HEK293T (cell line): Measurements from ENCODE around the gene FLVCR1.

Experiments used
- CTCF ChIA-PET: fragments of 350-600 bp; formaldehyde crosslinking; extraction: SDS; loops from one replicate; lab custom pipeline; 2021; ENCODE audit warnings: antibody characterized with exemption, inconsistent platforms; lab: Yijun Ruan, JAX
- POLR2A ChIA-PET: fragments of 350-600 bp; formaldehyde crosslinking; extraction: SDS; loops from one replicate; lab custom pipeline; 2020; ENCODE audit warnings: antibody characterized with exemption, inconsistent platforms; lab: Yijun Ruan, JAX
- DNase-seq: peaks from one replicate; pipeline ENCODE4 v3.0.0; 2012; ENCODE audit warnings: mixed read lengths; ENCODE audit errors: extremely low spot score
- ARNT ChIP-seq: fragments of 450-650 bp; IDR thresholded peaks from 2 replicates; pipeline ENCODE4 v1.6.1; 2017; ENCODE audit warnings: mild to moderate bottlenecking
- BHLHE40 ChIP-seq: fragments of 450-650 bp; IDR thresholded peaks from 2 replicates; pipeline ENCODE4 v1.6.1; 2016; ENCODE audit warnings: mild to moderate bottlenecking, moderate library complexity, borderline replicate concordance
- CTBP1 ChIP-seq: fragments of 450-650 bp; IDR thresholded peaks from 2 replicates; pipeline ENCODE4 v1.6.1; 2016; ENCODE audit warnings: borderline replicate concordance
- ELF4 ChIP-seq: fragments of 450-650 bp; IDR thresholded peaks from 2 replicates; pipeline ENCODE4 v1.6.1; 2017; ENCODE audit warnings: antibody characterized with exemption
- FOXA1 ChIP-seq: fragments of 450-650 bp; IDR thresholded peaks from 2 replicates; pipeline ENCODE4 v1.6.1; 2016; ENCODE audit warnings: mild to moderate bottlenecking
- FOXK2 ChIP-seq: fragments of 450-650 bp; IDR thresholded peaks from 2 replicates; pipeline ENCODE4 v1.6.1; 2016; ENCODE audit warnings: mild to moderate bottlenecking
- FOXM1 ChIP-seq: fragments of 450-650 bp; IDR thresholded peaks from 2 replicates; pipeline ENCODE4 v1.6.1; 2017; ENCODE audit warnings: mild to moderate bottlenecking, borderline replicate concordance
- HDGF ChIP-seq: fragments of 450-650 bp; IDR thresholded peaks from 2 replicates; pipeline ENCODE4 v1.6.1; 2017; ENCODE audit warnings: antibody characterized with exemption, borderline replicate concordance
- L3MBTL2 ChIP-seq: fragments of 450-650 bp; conservative IDR thresholded peaks from 2 replicates; pipeline ENCODE4 v1.6.1; 2016; ENCODE audit warnings: mild to moderate bottlenecking
- LEF1 ChIP-seq: fragments of 450-650 bp; IDR thresholded peaks from 2 replicates; pipeline ENCODE4 v1.6.1; 2017; ENCODE audit warnings: mild to moderate bottlenecking, borderline replicate concordance
- NFRKB ChIP-seq: fragments of 450-650 bp; IDR thresholded peaks from 2 replicates; pipeline ENCODE4 v1.6.1; 2016; ENCODE audit warnings: mild to moderate bottlenecking, moderate library complexity
- SP1 ChIP-seq: fragments of 450-650 bp; IDR thresholded peaks from 2 replicates; pipeline ENCODE4 v1.6.1; 2017
- SUZ12 ChIP-seq: fragments of 450-650 bp; IDR thresholded peaks from 2 replicates; pipeline ENCODE4 v1.6.1; 2016; ENCODE audit warnings: mild to moderate bottlenecking
- TARDBP ChIP-seq: fragments of 450-650 bp; IDR thresholded peaks from 2 replicates; pipeline ENCODE4 v1.6.1; 2016
- ZNF384 ChIP-seq: fragments of 450-650 bp; IDR thresholded peaks from 2 replicates; pipeline ENCODE4 v1.6.1; 2016
- TF ChIP-seq, protein P1 (sequence below): fragments of 450-650 bp; IDR thresholded peaks from 2 replicates; pipeline ENCODE4 v1.6.1; 2016

The FLVCR1 gene

DNA sequence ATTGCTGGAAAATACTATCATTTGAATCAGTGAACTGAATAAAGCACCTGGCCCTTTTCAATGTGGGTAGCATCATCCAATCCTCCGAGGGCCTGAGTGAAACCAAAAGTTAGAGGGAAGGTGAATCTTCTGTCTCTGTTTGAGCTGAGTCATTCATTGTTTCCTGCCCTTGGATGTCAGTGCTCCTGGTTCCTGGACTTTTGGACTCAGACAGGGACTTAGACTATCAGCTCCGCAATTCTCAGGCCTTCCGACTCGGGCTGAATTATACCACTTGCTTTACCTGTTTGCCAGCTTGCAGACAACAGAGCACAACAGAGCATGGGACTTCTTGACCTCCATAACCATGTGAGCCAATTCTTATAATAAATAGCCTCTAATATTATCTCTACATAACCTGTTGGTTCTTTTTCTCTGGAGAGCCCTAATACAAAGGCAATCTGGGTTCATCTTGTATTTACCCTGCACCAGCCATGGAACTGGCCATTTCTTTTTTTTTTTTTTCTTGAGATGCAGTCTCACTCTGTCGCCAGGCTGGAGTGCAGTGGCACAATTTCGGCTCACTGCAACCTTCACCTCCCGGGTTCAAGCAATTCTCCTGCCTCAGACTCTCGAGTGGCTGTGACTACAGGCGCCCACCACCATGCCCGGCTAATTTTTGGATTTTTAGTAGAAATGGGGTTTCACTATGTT lies 73.1 kb downstream of the FLVCR1 start:
- DNase-seq: no peak
- no peak for TF ChIP-seq SP1
- no peak for TF ChIP-seq HDGF
- TF ChIP-seq ARNT: no peak
- TF ChIP-seq ZNF384: no peak
- TF ChIP-seq L3MBTL2: no peak
- no peak for TF ChIP-seq NFRKB
- TF ChIP-seq TARDBP: no peak
- no peak for TF ChIP-seq LEF1
- no peak for TF ChIP-seq CTBP1
- TF ChIP-seq FOXA1: no peak
- TF ChIP-seq FOXM1: no peak
- TF ChIP-seq FOXK2: no peak
- TF ChIP-seq SUZ12: no peak
- TF ChIP-seq, protein P1, sequence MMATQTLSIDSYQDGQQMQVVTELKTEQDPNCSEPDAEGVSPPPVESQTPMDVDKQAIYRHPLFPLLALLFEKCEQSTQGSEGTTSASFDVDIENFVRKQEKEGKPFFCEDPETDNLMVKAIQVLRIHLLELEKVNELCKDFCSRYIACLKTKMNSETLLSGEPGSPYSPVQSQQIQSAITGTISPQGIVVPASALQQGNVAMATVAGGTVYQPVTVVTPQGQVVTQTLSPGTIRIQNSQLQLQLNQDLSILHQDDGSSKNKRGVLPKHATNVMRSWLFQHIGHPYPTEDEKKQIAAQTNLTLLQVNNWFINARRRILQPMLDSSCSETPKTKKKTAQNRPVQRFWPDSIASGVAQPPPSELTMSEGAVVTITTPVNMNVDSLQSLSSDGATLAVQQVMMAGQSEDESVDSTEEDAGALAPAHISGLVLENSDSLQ: no peak
- no peak for TF ChIP-seq BHLHE40
- TF ChIP-seq ELF4: no peak
- CTCF ChIA-PET: no interaction called here
- POLR2A ChIA-PET: no interaction called here

DNA sequence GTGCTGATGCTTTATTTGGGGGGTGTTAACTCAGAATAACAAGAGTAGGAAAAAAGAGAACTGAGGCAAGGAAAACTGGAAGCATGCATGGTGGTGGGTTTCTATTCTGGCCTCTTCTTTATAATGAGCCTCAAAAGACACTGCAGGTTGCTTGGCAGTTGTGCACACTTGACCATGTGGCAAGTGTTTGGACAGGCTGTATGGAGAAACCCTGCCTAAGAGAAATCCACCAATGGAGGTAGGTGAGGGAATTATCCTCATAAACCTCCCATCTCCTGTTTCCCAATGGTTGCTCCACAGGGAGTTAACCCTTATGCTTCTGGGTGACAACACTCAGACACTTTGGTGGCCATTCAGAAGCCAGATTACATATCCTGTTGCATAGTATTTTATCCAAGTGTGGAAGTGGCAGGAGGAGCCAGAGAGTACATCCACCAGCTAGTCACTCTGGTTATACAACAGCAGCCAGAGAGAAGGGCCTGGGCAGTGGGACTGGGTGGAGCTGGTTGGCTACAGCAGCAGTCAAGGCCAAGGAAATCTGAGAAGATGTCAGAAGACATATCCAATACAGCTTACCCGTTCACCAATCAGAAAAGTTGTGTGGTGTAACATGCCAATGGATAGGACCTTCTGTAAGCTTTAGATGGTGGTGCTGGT lies 75.9 kb downstream of the FLVCR1 start:
- DNase-seq: no peak
- POLR2A ChIA-PET: no interaction called here
- TF ChIP-seq FOXK2: no peak
- TF ChIP-seq FOXM1: no peak
- no peak for TF ChIP-seq TARDBP
- no peak for TF ChIP-seq BHLHE40
- TF ChIP-seq, protein P1: no peak
- TF ChIP-seq SP1: no peak
- TF ChIP-seq ZNF384: no peak
- TF ChIP-seq LEF1: no peak
- TF ChIP-seq FOXA1: no peak
- TF ChIP-seq SUZ12: no peak
- TF ChIP-seq NFRKB: no peak
- TF ChIP-seq HDGF: no peak
- TF ChIP-seq L3MBTL2: no peak
- TF ChIP-seq ARNT: no peak
- no peak for TF ChIP-seq ELF4
- TF ChIP-seq CTBP1: no peak
- CTCF ChIA-PET: no interaction called here

DNA sequence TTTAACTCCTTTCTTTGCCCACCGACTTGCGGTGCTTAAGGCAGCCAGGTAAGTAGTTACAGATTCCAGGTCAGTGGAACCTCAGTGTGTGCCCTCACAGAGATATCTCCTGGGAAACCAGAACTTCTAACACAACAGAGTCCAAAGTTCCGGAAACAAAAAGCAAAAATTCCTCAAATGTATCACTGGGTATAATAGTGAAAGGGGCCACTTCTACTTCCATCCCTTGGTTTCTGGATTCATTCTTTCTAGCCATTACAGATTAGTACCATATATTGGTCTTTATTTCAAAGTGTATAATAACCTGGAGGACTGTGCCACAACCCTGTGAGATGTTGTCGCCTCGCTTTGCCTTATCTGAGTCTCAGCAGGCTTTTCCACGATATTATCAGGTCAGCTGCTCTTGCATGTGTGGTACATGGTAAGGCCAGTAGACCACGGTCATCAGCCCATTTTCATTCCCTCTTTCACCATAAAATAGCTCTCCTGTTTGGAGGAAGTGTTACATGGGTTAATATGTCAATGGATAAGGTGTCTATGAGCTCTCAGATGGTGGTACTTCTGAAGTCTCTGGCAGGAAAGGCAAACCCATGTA lies 77.4 kb downstream of the FLVCR1 start:
- DNase-seq: no peak
- ChIA-PET CTCF (no interaction called here), POLR2A (no interaction called here)

DNA sequence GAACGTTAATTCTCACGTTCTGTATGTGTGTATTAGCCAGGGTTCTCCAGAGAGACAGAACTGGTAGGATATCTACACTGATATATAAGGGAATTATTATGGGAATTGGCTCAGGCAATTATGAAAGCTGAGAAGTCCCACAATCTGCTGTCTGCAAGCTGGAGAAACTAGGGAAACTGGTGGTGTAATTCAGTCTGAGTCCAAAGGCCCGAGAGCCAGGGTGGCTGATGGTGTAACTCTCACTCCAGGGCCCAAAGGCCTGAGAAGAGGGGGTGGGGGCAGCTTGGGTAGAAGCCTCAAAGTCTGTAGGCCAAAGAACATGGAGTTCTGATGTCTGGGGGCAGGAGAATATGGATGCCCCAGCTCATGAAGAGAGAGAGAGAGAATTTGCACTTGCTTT lies 79.0 kb downstream of the FLVCR1 start:
- no peak for TF ChIP-seq NFRKB
- TF ChIP-seq ARNT: no peak
- TF ChIP-seq LEF1: no peak
- DNase-seq: no peak
- CTCF ChIA-PET: no interaction called here
- POLR2A ChIA-PET: no interaction called here

More for the DNA sequence above, 77.4 kb downstream of the FLVCR1 start:
- TF ChIP-seq FOXM1 (no peak), ZNF384 (no peak)

DNA sequence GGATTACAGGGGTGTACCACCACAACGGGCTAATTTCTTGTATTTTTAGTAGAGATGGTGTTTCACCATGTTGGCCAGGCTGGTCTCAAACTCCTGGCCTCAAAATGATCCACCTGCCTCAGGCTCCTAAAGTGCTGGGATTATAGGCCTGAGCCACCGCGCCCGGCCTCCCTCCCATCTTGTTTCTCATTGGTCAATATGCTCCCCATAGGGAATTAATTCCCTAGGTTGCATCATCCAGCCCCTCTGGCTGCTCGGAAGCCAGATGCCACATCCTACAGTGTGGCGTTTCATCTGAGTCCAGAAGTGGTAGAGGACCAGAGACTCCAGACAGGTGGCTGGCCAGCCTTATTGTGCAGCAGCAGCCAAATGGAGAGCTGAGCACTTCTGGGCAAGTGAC lies 80.8 kb downstream of the FLVCR1 start:
- CTCF ChIA-PET: no interaction called here
- POLR2A ChIA-PET: no interaction called here
- TF ChIP-seq LEF1 (no peak), ARNT (no peak), HDGF (no peak), BHLHE40 (no peak), FOXA1 (no peak), L3MBTL2 (no peak), FOXK2 (no peak), CTBP1 (no peak), FOXM1 (no peak), ZNF384 (no peak), SP1 (no peak)
- TF ChIP-seq, protein P1: no peak
- no peak for DNase-seq

DNA sequence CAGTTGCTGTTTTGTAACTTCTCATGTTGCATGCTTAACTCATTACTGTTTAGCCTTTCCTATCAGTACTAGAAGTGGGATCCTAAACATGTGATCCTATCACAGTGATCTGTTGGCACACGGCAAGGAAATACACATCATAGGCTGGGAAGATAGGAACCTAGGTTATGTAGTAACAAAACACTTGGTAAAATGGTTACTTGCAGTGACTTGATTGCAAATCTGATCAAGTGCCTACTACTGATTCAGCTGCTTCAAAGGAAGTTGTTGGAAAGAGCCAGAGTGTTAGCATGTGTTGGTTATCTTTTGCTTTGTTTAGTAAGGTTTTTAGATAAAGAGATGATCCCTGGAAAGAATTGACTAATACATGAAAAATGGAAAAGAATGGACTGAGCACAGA lies 83.4 kb downstream of the FLVCR1 start:
- no peak for DNase-seq
- TF ChIP-seq FOXM1 (no peak), LEF1 (no peak), ARNT (no peak), NFRKB (no peak), L3MBTL2 (no peak), ELF4 (no peak), CTBP1 (no peak), SP1 (no peak), TARDBP (no peak), BHLHE40 (no peak), ZNF384 (no peak)
- TF ChIP-seq, protein P1: no peak
- ChIA-PET POLR2A (no interaction called here), CTCF (no interaction called here)
